ENCODE data around the gene RACGAP1.

Gene RACGAP1

GRCh38 chr12:50016501-50017475, 8.5 kb downstream of the RACGAP1 start:
- TF ChIP-seq, protein P1, sequence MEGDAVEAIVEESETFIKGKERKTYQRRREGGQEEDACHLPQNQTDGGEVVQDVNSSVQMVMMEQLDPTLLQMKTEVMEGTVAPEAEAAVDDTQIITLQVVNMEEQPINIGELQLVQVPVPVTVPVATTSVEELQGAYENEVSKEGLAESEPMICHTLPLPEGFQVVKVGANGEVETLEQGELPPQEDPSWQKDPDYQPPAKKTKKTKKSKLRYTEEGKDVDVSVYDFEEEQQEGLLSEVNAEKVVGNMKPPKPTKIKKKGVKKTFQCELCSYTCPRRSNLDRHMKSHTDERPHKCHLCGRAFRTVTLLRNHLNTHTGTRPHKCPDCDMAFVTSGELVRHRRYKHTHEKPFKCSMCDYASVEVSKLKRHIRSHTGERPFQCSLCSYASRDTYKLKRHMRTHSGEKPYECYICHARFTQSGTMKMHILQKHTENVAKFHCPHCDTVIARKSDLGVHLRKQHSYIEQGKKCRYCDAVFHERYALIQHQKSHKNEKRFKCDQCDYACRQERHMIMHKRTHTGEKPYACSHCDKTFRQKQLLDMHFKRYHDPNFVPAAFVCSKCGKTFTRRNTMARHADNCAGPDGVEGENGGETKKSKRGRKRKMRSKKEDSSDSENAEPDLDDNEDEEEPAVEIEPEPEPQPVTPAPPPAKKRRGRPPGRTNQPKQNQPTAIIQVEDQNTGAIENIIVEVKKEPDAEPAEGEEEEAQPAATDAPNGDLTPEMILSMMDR (IDR thresholded peaks at IDR 0.05; ENCODE audit: extremely low read depth, missing control alignments), result no peak
- no peak for DNase-seq (ENCODE audit: low spot score)

DNA sequence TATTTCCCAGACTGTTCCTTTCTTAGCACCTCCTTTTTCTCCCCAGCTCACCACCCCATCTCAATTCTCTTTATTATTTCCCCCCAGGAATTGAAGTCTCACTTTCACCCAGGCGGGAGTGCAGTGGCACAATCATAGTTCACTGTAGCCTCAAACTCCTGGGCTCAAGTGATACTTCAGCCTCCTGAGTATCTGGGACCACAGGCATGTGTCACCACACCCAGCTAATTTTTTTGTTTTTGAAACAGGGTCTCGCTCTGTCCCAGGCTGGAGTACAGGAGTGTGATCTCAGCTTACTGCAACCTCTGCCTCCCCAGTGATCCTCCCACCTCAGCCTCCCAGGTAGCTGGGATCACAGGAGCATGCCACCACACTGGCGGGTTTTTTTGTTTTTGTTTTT, 11.0 kb downstream of the RACGAP1 start:
- no peak for DNase-seq (ENCODE audit: low spot score)
- TF ChIP-seq, protein P1 (IDR thresholded peaks at IDR 0.05; ENCODE audit: extremely low read depth, missing control alignments), result no peak

DNA sequence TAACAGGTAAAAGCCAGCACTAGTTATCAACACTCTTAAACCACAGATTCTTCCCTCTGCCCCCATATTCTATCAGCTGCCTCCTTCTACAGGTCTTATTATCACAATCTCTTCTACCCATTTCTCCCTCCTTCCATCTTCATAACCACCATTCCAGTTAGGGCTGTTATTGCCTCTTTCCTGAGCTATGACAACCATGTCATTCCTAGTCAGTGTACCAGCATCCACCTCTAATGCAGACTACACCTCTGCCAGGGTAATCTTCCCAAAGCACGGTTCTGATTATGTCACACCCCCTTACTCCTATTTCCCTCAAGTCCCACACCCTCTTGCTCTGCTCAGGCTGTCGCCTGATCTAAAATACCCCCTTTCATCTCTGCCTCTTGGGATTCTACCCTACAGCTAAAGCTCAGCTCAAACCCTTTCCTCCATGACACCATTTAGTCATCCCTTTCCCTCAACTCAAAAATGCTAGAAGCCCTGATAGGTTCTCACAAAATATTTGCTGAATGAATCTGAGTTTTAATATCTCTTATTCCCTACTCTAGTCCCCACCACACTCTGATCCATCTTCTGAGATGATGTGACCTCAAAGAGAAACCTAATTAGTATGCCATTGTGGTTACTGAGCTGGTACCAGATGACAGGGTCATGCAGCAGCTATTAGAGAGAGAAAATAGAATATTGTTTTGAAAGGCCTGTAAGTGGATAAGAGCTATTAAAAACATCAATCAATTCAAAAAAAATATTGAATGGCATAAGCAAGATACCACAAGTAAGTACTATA, 11.7 kb downstream of the RACGAP1 start:
- TF ChIP-seq, protein P1 (IDR thresholded peaks at IDR 0.05; ENCODE audit: extremely low read depth, missing control alignments), result no peak
- DNase-seq (ENCODE audit: low spot score), result no peak

DNA sequence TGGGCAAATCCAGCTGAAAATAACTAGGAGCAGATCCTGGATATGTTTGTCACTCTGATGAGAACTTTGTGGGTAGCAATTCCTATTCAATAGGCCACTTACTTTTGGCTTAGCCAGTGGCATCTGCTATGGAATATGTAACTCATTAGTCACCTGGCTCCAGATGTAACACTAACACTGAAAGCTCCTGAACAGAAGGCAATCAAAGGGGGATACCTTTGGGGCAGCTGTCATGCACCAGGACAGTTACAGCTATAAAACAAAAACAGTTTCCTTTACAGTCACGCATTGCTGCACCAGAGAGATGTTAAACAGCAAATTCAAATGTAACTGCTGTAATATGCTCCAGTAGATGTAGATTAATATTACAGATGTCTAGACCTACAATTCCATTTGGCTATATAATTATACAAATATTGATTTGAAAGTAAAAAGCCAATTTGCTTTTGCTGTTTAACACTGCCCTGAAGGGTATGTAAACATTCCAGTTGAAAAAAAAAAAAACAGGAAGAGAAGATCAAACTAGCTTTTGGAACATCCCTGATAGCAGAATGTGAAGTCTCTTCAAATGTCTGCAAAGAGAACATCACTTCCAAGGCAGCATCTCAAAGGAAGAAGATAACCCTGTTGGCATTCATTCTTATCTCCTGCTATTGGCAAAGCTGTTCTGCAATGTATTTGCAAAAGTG, 18.4 kb downstream of the RACGAP1 start:
- DNase-seq (ENCODE audit: low spot score), result no peak
- TF ChIP-seq, protein P1 (IDR thresholded peaks at IDR 0.05; ENCODE audit: extremely low read depth, missing control alignments), result no peak

DNA sequence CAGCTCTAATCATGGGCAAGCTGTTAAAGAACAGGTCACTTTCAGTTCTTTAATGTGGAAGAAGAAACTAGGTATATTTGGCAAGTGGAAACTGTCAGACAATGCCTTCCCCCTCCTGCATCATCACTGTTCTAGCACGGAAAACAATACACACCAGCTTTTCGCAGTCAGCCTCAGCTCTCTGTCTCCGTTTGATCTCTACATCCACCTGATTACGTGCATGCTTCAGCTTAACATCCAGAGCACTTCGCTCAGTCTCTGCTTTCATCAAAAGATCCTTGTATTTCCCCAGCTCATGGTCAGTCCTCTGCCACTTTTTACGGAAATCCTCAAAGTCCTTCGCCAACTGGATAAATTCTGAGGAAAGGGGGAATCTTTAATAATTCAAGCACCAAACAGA, 19.0 kb downstream of the RACGAP1 start:
- DNase-seq (ENCODE audit: low spot score), result no peak
- TF ChIP-seq, protein P1 (IDR thresholded peaks at IDR 0.05; ENCODE audit: extremely low read depth, missing control alignments), result no peak

DNA sequence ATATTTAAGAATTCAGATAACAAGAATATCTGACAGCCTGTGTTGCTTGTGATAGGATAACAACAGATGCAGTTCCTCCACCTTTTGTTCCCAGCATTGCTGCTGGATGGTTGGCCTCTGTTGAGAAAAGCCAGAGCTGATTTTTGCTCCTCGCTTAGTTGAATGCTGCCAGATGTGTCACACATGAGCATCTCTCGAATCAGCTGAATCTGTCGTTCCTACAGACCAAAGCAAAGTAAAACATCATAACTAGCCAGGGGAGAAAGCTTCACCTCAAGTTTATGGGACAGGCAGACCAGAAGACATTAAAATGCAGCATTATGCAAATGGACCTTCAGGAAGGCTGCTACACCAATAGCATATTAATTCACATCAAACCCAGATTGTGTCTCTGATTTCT, 20.1 kb downstream of the RACGAP1 start:
- TF ChIP-seq, protein P1 (IDR thresholded peaks at IDR 0.05; ENCODE audit: extremely low read depth, missing control alignments), result no peak
- DNase-seq (ENCODE audit: low spot score), result no peak
